ENCODE results near the gene EVX1. TPM values are rescaled to one million over a fixed set of nuclear protein-coding genes. Genes with fewer than 3 reads are reported as not detected.

EVX1 gene
- total and polyA plus RNA-seq, 8 donors: not detected

- H3K4me3 ChIP-seq: no peak overlapping the region
- intact Hi-C loops (cut with DNase I): no loop called here
- peaks cover 14 to 39% of the 10 kb centered on the region in 2 donors for H3K4me1 ChIP-seq
- H3K9me3 ChIP-seq: no peaks in the 10 kb centered on the region
- DNase-seq (no peak), ATAC-seq (no peak)
- no peak for TF ChIP-seq CTCF (IDR thresholded peaks at IDR 0.05)
- H3K27ac ChIP-seq: no peak overlapping the region
- H3K36me3 ChIP-seq: no peaks in the 10 kb centered on the region
- peaks cover 96 to 100% of the 10 kb centered on the region in 2 donors for H3K27me3 ChIP-seq
These were observed 2.4 kb upstream of the EVX1 start for GRCh38 chr7:27240015-27240731.

GRCh38 chr7:27241189-27242056, 1.2 kb upstream of the EVX1 start:
- no peak for TF ChIP-seq CTCF (IDR thresholded peaks at IDR 0.05)
- no peak overlapping the region for H3K4me3 ChIP-seq
- no peak for DNase-seq
- no peak for ATAC-seq
- H3K27me3 ChIP-seq: peaks cover 96 to 100% of the 10 kb centered on the region in 2 donors
- intact Hi-C loops (cut with DNase I): no loop called here
- no peaks in the 10 kb centered on the region for H3K9me3 ChIP-seq
- H3K4me1 ChIP-seq: peaks cover 8 to 42% of the 10 kb centered on the region in 2 donors
- H3K27ac ChIP-seq: no peak overlapping the region
- no peaks in the 10 kb centered on the region for H3K36me3 ChIP-seq

- TF ChIP-seq CTCF (IDR thresholded peaks at IDR 0.05): no peak
- no peak overlapping the region for H3K27ac ChIP-seq
- H3K27me3 ChIP-seq: peaks cover 99 to 100% of the 10 kb centered on the region in 2 donors
- no peak for DNase-seq
- peaks cover 8 to 43% of the 10 kb centered on the region in 2 donors for H3K4me1 ChIP-seq
- no peak overlapping the region for H3K4me3 ChIP-seq
- ATAC-seq: no peak
- H3K36me3 ChIP-seq: no peaks in the 10 kb centered on the region
- H3K9me3 ChIP-seq: no peaks in the 10 kb centered on the region
- intact Hi-C loops (cut with DNase I): no loop called here
These were observed 448 bp upstream of the EVX1 start for GRCh38 chr7:27242154-27242553.

- TF ChIP-seq CTCF (IDR thresholded peaks at IDR 0.05): no peak
- Histone ChIP-seq H3K27ac (no peak overlapping the region), H3K36me3 (no peaks in the 10 kb centered on the region), H3K9me3 (no peaks in the 10 kb centered on the region), H3K27me3 (peaks cover 100% of the 10 kb centered on the region in 2 donors), H3K4me1 (peaks cover 8 to 43% of the 10 kb centered on the region in 2 donors), H3K4me3 (no peak overlapping the region)
- ATAC-seq: no peak
- no peak for DNase-seq
- intact Hi-C loops (cut with DNase I): no loop called here
These were observed 950 bp downstream of the EVX1 start for GRCh38 chr7:27243340-27244163.

Measured in left lung (tissue), 10 donors.